GM18519 (cell line): Measurements from ENCODE around the gene MEIS1.

ENCODE experiments used
- ATAC-seq: cut with Tn5 transposase; IDR thresholded peaks from one replicate; pipeline ENCODE4 v1.9.1; 2021; ENCODE audit warnings: mild to moderate bottlenecking, moderate library complexity; ENCODE audit not compliant: unreplicated experiment, low FRiP score

The MEIS1 gene

DNA sequence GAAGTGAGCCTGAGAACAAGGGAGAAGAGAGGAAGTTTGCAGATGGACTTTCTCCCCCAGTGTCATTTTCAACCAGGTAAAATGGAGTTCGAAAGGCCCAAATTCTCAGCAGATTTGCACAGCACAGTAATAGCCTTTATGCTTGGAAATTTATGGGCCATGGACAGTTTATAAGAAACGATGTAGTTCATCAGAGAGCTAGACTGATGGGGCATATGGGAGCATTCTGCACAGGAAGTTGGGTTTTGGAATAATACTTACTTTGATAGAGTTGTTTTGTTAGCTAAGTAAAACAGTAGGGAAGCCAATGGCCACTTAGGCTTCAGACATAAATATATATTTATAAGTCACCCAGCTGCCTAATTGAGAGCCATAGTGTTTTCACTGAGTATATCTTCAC, 169.4 kb downstream of the MEIS1 start:
- ATAC-seq, result no peak

DNA sequence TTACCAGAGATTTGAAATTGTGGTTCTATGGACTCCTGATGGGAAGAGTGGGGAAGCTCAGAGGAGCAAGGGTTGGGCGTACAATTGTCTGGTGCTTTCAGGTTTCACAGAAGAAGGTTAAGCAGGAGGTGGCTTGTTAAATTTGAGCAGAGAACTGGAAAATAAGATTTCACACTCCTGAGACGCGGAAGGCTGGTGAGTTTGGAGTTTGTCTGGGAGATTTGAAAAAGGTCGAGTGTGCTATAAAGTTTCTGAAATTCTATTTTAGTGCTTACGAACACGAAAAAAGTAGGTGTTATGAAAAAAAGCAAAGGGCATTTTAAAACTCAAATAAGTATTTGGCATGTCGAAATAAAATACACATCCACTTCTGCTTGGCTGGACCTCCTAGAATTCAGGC, 170.1 kb downstream of the MEIS1 start:
- ATAC-seq, result no peak

DNA sequence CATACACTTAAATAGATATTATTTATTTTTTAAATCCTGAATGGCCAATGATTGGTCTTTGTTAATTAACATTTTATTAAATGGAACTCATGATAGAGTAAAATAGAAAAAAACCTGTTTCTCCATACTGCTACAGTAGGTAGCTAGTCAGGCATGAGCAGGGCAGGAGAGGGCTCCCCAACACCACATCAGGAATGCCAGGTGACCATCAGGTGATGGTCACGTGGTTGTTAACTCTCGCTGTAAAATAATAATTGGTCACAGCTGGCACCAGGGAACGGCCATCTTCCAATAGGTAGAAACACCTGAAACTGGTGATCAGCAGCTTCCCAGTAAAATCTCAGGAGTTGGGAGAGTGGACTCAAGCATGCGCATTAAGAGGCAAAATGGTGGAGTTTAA, 172.2 kb downstream of the MEIS1 start:
- ATAC-seq, result no peak
